OCI-M2 (cell line): Measurements from ENCODE around the gene PDE7B.
"Not testable (repeated sequence)": the region's sequence is repeated elsewhere in the genome, so short reads cannot be mapped to it uniquely, and the experiment has no call there.

Experiments used
- DNase-seq: peaks from one replicate; lab custom pipeline; 2025; ENCODE audit not compliant: unreplicated experiment; lab: John Stamatoyannopoulos, UW

Gene PDE7B

DNA sequence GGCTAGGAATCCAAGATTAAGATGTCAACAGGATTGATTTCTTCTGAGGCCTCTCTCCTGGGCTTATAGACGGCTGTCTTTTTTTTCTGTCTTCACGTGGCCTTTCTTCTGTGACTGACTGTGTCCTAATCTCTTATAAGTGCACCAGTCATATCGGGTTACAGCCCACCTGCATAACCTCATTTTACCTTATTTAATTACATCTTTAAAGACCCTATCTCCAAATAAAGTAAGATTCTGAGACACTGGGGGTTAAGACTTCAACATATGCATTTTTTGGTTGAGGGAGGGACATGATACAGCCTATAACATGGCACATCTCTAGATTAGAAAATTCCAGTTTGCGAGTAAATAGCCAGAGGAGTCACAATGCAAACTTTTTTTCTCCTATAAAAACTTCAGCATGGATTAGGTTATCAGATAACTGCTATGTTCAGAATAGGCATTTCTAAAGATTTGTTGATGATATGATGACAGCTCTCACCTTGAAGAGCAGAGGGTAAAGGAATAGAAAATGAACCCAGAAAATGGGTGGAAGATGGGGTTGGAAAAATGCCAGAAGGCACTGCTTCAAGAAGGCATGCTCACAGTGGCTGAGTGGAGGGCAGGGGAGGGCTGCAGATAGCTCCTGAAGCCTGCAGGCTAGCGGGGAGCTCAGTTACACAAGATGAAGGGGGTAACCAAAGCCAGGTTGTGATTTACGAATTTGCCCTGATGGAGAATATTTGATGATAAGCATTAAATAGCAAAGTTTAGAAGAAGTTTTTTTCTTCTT lies 8.7 kb upstream of the PDE7B start:
- DNase-seq = no peak

DNA sequence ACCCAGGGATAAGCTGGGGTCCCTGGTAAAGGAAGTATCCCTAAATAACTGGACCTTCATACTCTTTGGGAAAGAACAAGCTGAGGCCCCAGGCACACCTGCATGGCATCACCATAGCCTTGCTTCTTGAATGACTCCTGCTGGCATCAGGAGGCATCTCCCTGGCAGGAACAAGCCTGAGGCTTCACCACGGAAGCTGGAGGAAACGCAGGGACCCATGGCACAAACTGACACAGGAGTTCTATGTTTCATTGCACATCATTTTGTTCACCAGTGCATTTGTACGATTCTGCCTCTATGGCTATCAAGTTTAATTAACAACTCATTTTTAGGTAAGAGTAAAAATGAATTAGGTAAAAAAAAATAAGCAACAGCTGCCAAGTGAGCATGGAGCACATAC lies 619 bp upstream of the PDE7B start:
- DNase-seq = no peak

DNA sequence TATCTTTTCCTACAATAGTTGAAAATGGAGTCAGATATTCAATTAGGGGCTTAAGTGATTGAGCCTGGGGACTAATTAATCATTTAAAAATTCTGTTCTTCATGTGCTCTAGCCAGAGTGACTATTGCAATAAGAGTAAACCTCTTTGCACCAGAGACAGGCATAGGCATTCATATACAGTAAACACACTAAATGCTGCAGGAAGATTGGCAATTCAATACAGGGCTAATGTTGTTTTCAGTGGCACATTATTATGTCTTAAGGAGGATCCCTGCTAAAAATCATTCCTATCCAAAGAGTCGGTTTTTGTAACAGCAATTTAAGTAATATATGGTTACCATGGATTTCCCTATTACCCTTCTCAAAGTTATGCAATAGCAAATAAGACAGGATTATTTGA lies 1.2 kb downstream of the PDE7B start:
- no peak for DNase-seq

GRCh38 chr6:135853227-135853626 lies 1.7 kb downstream of the PDE7B start:
- DNase-seq = no peak

GRCh38 chr6:135853986-135854385 lies 2.5 kb downstream of the PDE7B start:
- no peak for DNase-seq

- DNase-seq = no peak
Observed at GRCh38 chr6:135854799-135855198, 3.3 kb downstream of the PDE7B start.

DNA sequence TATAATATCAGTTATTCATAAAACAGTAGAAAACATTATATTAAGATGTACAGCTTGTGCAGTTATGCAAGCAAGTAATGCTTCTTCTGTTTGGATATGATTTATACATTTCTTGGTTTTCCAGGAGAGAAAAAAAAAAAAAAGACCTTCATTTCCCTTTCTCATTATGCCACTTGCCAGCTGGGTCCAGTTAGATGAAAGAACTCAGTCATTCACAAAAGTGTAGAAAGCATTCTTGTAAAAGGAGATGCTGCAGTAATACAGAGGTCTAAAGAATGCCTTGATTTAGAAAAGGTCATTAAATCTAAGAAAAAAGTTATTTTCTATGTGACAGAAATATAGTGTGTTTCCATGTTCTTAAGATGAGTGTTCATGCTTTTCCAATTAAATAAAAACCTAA lies 7.4 kb downstream of the PDE7B start:
- DNase-seq = no peak

DNA sequence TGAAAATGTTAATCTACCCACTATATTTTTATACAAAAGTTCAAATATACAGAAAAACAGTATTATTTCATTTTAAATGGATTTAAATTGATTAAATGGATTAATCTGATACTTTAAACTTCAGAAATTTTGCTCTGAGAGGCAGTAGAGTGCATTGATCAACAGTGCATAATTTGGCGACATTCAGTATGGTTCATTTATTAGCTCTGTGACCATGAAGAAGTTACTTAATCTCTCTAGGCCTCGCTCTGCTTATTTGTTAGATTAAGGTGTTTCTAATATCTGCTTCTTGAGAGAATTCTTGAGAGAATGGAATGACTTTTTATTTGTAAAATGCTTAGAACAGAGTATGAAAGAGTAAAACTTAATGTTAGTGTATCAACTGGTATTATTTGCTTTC lies 8.9 kb downstream of the PDE7B start:
- DNase-seq = no peak

DNA sequence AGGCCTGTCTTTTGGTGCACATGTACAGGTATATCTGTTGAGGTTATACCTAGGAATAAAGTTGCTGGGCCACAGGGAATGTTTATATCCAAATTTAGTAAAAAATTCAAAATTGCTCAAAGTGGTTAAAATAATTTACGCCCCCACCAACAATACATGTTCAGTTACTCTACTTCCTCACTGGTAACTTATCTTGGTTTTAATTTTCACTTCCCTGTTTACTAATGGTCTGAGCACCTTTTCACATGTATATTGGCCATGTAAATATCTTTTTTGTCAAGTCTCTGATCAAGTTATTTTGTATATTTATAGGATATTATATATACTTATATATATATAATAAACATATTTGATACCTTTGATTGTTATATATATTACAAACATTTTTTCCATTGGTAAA lies 9.7 kb downstream of the PDE7B start:
- DNase-seq = no peak

DNA sequence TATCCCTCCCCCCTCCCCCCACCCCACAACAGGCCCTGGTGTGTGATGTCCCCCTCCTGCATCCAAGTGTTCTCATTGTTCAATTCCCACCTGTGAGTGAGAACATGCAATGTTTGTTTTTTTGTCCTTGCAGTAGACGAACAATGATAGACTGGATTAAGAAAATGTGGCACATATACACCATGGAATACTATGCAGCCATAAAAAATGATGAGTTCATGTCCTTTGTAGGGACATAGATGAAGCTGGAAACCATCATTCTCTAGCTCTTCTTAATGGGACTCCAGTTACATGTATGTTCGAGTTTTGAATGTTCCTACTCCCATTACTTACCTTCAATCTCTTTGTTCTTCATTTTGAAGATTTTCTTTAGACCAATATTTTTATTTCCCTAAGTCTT lies 13.4 kb downstream of the PDE7B start:
- not testable (repeated sequence) for DNase-seq

GRCh38 chr6:135866445-135867123 lies 15.1 kb downstream of the PDE7B start:
- no peak for DNase-seq

GRCh38 chr6:135867332-135867731 lies 15.8 kb downstream of the PDE7B start:
- DNase-seq = no peak

DNA sequence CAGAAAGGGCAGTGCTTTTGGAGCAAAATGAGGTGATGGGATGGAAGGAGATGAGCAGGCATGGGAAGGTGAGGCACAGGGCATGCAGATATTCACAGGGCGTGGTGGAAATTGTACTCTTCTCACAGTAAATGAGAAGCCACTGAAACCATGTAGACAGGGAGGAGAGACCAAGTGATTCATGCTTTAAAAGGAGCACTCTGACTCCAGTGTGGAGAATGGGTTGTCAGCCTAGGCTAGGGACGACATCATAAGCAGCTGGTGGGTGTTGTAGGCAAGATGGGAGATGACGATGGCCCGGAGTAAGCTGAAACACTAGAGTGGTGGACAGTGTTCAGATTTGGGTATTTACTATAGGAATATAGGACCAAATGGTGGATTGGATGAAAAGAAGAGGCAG lies 18.4 kb downstream of the PDE7B start:
- no peak for DNase-seq

- no peak for DNase-seq
Observed at GRCh38 chr6:135870722-135871121, 19.2 kb downstream of the PDE7B start.

DNA sequence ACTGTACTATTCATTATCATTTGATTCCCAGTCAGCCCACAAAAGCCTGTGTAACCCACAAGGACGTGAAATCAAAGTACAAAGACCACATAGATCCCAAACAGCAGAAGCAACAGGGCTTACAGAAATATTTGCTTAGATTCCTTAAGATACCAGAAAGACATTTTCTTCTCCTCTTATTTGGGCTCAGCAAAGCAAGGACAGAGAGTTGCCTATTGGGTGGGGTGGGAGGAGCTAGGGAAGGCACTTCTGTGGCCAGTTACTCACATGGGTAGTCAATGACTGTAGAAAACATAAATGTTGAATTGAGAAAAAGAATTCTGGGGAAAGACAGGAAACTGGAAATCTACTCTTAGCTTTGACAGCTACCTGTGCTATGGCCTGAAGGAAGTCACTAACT lies 19.8 kb downstream of the PDE7B start:
- DNase-seq = no peak

DNA sequence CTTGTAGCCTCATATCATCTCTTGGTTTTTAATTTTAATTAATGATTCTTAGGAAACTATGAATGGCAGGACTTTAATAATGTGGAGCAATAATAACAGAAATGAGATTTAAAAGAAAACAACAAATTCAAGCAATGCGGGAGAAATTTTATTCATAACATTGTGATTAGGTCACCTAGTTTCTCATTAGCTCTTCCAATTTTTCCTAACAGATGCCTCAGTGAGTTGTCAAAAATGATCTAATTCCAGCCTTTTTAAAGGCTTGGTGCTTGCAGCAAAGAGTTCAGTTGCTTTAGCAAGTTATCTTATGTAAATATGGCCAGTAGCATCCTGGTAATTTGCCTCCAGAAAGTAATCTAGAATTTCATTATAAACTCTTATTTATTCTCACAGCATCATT lies 20.4 kb downstream of the PDE7B start:
- no peak for DNase-seq

- no peak for DNase-seq
Observed at GRCh38 chr6:135875446-135875845, 23.9 kb downstream of the PDE7B start.

DNA sequence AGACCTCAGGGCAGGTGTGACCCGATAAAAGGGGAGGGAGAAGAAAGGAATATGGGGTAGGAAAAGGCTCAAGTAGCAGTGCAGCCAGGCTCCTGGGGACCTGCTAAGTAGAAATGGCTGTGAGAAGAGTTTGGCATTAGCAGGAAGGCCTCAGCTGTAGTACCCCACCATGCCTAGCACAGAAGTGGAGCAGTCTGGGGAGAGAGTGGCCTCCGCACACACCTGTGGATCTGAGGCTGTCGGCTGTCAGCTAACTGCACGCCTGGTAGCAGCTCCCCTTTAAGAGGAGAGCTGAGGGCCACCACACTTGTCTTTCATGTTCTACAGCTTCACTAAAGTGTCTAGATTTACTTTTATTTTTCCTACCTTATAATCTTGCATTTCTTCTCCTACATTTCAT lies 24.6 kb downstream of the PDE7B start:
- no peak for DNase-seq

DNA sequence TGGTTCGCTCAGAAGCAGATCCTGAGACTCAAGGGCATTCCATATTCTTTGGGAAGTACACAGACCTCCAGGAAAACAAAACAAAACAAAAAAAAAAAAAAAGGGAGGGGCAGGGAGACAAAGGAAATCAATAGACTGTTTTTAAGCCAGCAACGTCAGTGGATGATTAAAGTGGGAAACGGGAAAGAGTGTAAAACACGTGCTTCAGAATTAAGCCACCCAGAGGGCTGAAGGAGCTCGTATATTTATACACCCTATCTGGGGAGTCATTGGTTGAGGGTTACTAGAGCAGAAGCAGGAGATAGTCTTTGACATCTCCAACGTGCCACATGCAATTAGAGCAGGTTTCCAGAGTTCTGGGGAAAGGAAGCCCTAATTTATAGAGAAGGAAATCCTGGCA lies 26.2 kb downstream of the PDE7B start:
- DNase-seq = no peak

GRCh38 chr6:135880066-135880972 lies 28.8 kb downstream of the PDE7B start:
- DNase-seq = no peak

- no peak for DNase-seq
Observed at GRCh38 chr6:135883045-135883444, 31.5 kb downstream of the PDE7B start.

- DNase-seq = no peak
Observed at GRCh38 chr6:135883536-135883935, 32.0 kb downstream of the PDE7B start.
